T-helper 1 cell (primary cell): ENCODE measurements around the gene SPATA31A5.
"Not testable (repeated sequence)": the region's sequence is repeated elsewhere in the genome, so short reads cannot be mapped to it uniquely, and the experiment has no call there.

Experiments
- DNase-seq, 5 donors: peaks; one replicate each; pipeline ENCODE4 v3.0.0-alpha.2; 2012 to 2020
- total RNA-seq, 4 donors: gene quantifications; one replicate each; lab custom pipeline; 2026; lab: John Stamatoyannopoulos, UW

SPATA31A5 gene
- total RNA-seq = 0 reads per million in 4 donors

- not testable (repeated sequence) for DNase-seq
These were observed at the start of gene SPATA31A5 for GRCh38 chr9:60914107-60914506. SPATA31A5 (plus strand) TSS chr9:60914407; CDS start chr9:60914436, 29 bp downstream.

GRCh38 chr9:60962990-60963350 lies 48.8 kb downstream of the SPATA31A5 start:
- DNase-seq = not testable (repeated sequence)

- not testable (repeated sequence) for DNase-seq
These were observed 52.2 kb downstream of the SPATA31A5 start for GRCh38 chr9:60966382-60966781.
